Testis (tissue), 3 donors: ENCODE results near the gene NPVF. TPM values are rescaled to one million over a fixed set of nuclear protein-coding genes. Genes with fewer than 3 reads are reported as not detected.

Experiments used
- DNase-seq: peaks from one replicate; pipeline ENCODE4 v3.0.0-alpha.2; 2019
- H3K27ac ChIP-seq, 2 donors: fragments of 200-600 bp; sonication (generic); one replicate each; pipeline ENCODE4 v1.5.1; 2019
- H3K27me3 ChIP-seq: fragments of 200-600 bp; sonication (generic); one replicate; pipeline ENCODE4 v1.5.1; 2019
- H3K36me3 ChIP-seq: fragments of 200-600 bp; sonication (generic); one replicate; pipeline ENCODE4 v1.5.1; 2017; ENCODE audit warnings: low read depth; ENCODE audit errors: missing control alignments
- H3K4me1 ChIP-seq: fragments of 200-600 bp; sonication (generic); one replicate; pipeline ENCODE4 v1.5.1; 2019
- H3K4me3 ChIP-seq, 2 donors: fragments of 200-600 bp; sonication (generic); one replicate each; pipeline ENCODE4 v1.5.1; 2017 to 2019
- H3K9me3 ChIP-seq: fragments of 200-600 bp; sonication (generic); one replicate; pipeline ENCODE4 v1.5.1; 2017
- POLR2A ChIP-seq: fragments of 450-650 bp; IDR thresholded peaks from one replicate; pipeline ENCODE4 v1.6.1; 2017; ENCODE audit warnings: antibody characterized with exemption, mild to moderate bottlenecking, moderate library complexity
- WGBS, 2 donors: methylation state at CpG; one replicate each; pipeline ENCODE4 v1.1.5; 2018; 5-methylcytosine and 5-hydroxymethylcytosine counted together
- intact Hi-C: fragments of 100-400 bp; cut with DNase I; formaldehyde crosslinking; loops from one replicate; pipeline ENCODE4 v1.15.1; 2023; ENCODE audit warnings: low total_unique reads
- polyA plus RNA-seq: library from polyadenylated mRNA; stranded (reverse); fragments of 350-450 nt; fragmentation: Illumina TruSeq; extraction: RNeasy Lipid Tissue Mini Kit (QIAGEN cat#74804); gene quantifications from one replicate; pipeline ENCODE4 v1.2.3, GENCODE V29; 2014; ENCODE audit warnings: low read depth, low replicate concordance; ENCODE audit not compliant: insufficient read depth
- total RNA-seq, 2 donors: library from RNA; depleted of rRNA; stranded (reverse); fragments of >200 nt; gene quantifications; one replicate each; pipeline ENCODE4 v1.2.3, GENCODE V29; 2016
- TF ChIP-seq, protein P1 (sequence below), 3 experiments: fragments of 450-650 bp in 2 of 3; fragments of 200-600 bp in 1 of 3; sonication (generic) in 1 of 3; IDR thresholded peaks; one replicate each; pipeline ENCODE4 v1.5.1; 2016 to 2019; ENCODE audit warnings: antibody characterized with exemption in 3 of 3, mild to moderate bottlenecking in 2 of 3, moderate library complexity in 1 of 3

The NPVF gene
- total and polyA plus RNA-seq, 3 donors from 2014 or later: not detected

DNA sequence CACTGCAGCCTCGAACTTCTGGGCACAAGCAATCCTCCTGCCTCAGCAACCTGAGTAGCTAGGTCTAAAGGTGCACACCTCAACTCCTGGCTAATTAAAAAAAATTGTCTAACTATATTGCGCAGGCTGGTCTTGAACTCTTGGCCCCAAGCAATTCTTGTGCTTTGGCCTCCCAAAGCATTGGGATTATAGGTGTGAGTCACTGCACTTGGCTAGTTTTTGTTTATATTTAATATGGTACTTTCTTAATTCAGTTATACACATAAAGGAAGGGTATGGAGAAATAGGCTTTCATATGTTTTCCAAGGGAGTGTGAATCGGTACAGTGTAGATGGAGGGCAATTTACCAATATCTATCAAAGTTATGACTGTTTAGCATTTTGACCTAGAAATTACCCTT, 20.4 kb downstream of the NPVF start:
- no peak for DNase-seq
- no peaks in the 10 kb centered on the region for H3K27me3 ChIP-seq
- H3K4me1 ChIP-seq: no peaks in the 10 kb centered on the region
- 92 to 94% methylated on average over 3 of the region's 3 CpGs for WGBS, 2 donors
- intact Hi-C loops: no loop called here
- no peaks in the 10 kb centered on the region for H3K9me3 ChIP-seq
- H3K4me3 ChIP-seq: no peak overlapping the region
- TF ChIP-seq POLR2A: no peak
- TF ChIP-seq, protein P1, sequence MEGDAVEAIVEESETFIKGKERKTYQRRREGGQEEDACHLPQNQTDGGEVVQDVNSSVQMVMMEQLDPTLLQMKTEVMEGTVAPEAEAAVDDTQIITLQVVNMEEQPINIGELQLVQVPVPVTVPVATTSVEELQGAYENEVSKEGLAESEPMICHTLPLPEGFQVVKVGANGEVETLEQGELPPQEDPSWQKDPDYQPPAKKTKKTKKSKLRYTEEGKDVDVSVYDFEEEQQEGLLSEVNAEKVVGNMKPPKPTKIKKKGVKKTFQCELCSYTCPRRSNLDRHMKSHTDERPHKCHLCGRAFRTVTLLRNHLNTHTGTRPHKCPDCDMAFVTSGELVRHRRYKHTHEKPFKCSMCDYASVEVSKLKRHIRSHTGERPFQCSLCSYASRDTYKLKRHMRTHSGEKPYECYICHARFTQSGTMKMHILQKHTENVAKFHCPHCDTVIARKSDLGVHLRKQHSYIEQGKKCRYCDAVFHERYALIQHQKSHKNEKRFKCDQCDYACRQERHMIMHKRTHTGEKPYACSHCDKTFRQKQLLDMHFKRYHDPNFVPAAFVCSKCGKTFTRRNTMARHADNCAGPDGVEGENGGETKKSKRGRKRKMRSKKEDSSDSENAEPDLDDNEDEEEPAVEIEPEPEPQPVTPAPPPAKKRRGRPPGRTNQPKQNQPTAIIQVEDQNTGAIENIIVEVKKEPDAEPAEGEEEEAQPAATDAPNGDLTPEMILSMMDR (IDR thresholded peaks at IDR 0.05): no peak
- no peaks in the 10 kb centered on the region for H3K36me3 ChIP-seq
- H3K27ac ChIP-seq: no peak overlapping the region

- TF ChIP-seq, protein P1 (IDR thresholded peaks at IDR 0.05): no peak
- no peak for TF ChIP-seq POLR2A
- 84% methylated on average over 3 of the region's 3 CpGs for WGBS, 2 donors
- intact Hi-C loops: no loop called here
Observed at GRCh38 chr7:25206765-25207164, 21.5 kb downstream of the NPVF start.

DNA sequence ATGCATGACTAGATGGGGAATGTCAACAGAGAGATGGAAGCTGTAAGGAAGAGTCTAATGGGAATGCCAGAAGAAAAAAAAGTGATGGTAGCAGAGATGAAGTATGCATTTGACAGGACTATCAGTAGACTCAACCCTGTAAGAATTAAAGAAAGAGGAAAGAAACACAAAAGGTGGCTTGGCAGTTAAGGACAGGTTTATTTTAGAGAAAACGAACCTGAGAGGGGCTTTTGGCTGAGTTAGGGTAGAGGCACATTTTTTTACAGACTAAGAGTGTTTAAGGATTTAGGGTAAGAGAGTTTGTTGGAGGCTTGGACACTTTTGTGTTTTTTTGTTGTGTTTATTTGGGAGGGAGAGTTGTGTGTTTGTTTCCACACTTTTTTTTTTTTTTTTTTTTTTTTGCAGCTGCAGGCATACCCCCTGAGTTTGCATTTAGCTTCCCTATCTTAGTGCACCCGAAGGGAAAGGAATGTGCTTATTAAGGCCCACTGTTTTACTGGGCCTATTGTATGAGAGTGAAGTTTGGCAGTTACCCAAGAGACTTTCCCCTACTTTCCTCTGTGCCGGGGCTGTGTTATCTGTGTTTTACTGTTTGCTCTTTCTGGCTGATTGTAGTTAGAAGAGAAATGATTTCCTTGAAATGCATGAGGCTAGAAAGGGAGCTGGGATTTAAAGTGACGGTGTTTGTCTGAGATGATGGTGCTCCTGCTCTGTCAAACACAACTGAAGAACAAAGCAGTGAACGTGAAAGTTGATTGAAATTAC, 32.0 kb downstream of the NPVF start:
- 57 to 61% methylated on average over 5 of the region's 5 CpGs for WGBS, 2 donors
- TF ChIP-seq POLR2A: no peak
- TF ChIP-seq, protein P1 (IDR thresholded peaks at IDR 0.05): no peak
- H3K4me3 ChIP-seq: no peak overlapping the region
- H3K9me3 ChIP-seq: no peaks in the 10 kb centered on the region
- intact Hi-C loops: no loop called here
- H3K27me3 ChIP-seq: no peaks in the 10 kb centered on the region
- no peak overlapping the region for H3K27ac ChIP-seq
- no peaks in the 10 kb centered on the region for H3K36me3 ChIP-seq
- H3K4me1 ChIP-seq: no peaks in the 10 kb centered on the region
- peak; percentile 36 for DNase-seq

More at GRCh38 chr7:25206765-25207164, 21.5 kb downstream of the NPVF start:
- no peaks in the 10 kb centered on the region for H3K36me3 ChIP-seq
- DNase-seq: no peak
- H3K27me3 ChIP-seq: no peaks in the 10 kb centered on the region
- H3K9me3 ChIP-seq: no peaks in the 10 kb centered on the region
- H3K27ac ChIP-seq: no peak overlapping the region
- no peak overlapping the region for H3K4me3 ChIP-seq
- H3K4me1 ChIP-seq: no peaks in the 10 kb centered on the region

GRCh38 chr7:25194036-25194435, 34.2 kb downstream of the NPVF start:
- H3K27ac ChIP-seq: no peak overlapping the region
- DNase-seq: no peak
- no peaks in the 10 kb centered on the region for H3K36me3 ChIP-seq
- TF ChIP-seq POLR2A: no peak
- TF ChIP-seq, protein P1 (IDR thresholded peaks at IDR 0.05): no peak
- no peaks in the 10 kb centered on the region for H3K9me3 ChIP-seq
- no peaks in the 10 kb centered on the region for H3K4me1 ChIP-seq
- no peaks in the 10 kb centered on the region for H3K27me3 ChIP-seq
- WGBS, 2 donors: 93% methylated on average over 2 of the region's 2 CpGs; no CpG with 5 or more reads in 1 of the 2 donors
- intact Hi-C loops: no loop called here
- no peak overlapping the region for H3K4me3 ChIP-seq

GRCh38 chr7:25192043-25192442, 36.2 kb downstream of the NPVF start:
- Histone ChIP-seq H3K4me1 (no peaks in the 10 kb centered on the region), H3K36me3 (no peaks in the 10 kb centered on the region), H3K4me3 (no peak overlapping the region), H3K27ac (no peak overlapping the region), H3K9me3 (no peaks in the 10 kb centered on the region), H3K27me3 (no peaks in the 10 kb centered on the region)
- TF ChIP-seq, protein P1 (IDR thresholded peaks at IDR 0.05): no peak
- no peak for TF ChIP-seq POLR2A
- no peak for DNase-seq
- intact Hi-C loops: no loop called here
- WGBS, 2 donors: 81 to 89% methylated on average over 3 of the region's 3 CpGs
